Astrocyte (in vitro differentiated cells and primary cell): Measurements from ENCODE around the gene CEP250. TPM values are rescaled to one million over a fixed set of nuclear protein-coding genes. Genes with fewer than 3 reads are reported as not detected.

ENCODE experiments used
- DNase-seq: peaks from one replicate; pipeline ENCODE4 v3.0.0-alpha.2; 2010; ENCODE audit warnings: low read depth
- FAIRE-seq: peaks from 2 replicates; lab custom pipeline; 2011; peaks lifted over from hg19 to GRCh38; lab: Jason Lieb, UNC
- H2AFZ ChIP-seq: 2 replicates; pipeline ENCODE4 v1.6.0; 2012; ENCODE audit warnings: low read depth, low read length, inconsistent platforms
- H3K27ac ChIP-seq: 2 replicates; pipeline ENCODE4 v1.5.1; 2011; ENCODE audit warnings: low read depth, low read length, inconsistent platforms
- H3K27me3 ChIP-seq: 2 replicates; pipeline ENCODE4 v1.6.0; 2011; ENCODE audit warnings: low read length, inconsistent platforms; ENCODE audit not compliant: insufficient read depth
- H3K36me3 ChIP-seq: 2 replicates; pipeline ENCODE4 v1.5.1; 2011; ENCODE audit warnings: low read length, inconsistent platforms; ENCODE audit not compliant: insufficient read depth
- H3K4me1 ChIP-seq: 2 replicates; pipeline ENCODE4 v1.5.1; 2011; ENCODE audit warnings: low read length, inconsistent platforms; ENCODE audit not compliant: insufficient read depth
- H3K4me2 ChIP-seq: 2 replicates; pipeline ENCODE4 v1.6.0; 2012; ENCODE audit warnings: low read length, inconsistent platforms
- H3K4me3 ChIP-seq: 2 replicates; pipeline ENCODE4 v1.5.1; 2011; ENCODE audit warnings: low read depth, mild to moderate bottlenecking, low read length, inconsistent platforms; ENCODE audit not compliant: insufficient read depth
- H3K79me2 ChIP-seq: 2 replicates; pipeline ENCODE4 v1.6.0; 2012; ENCODE audit warnings: mild to moderate bottlenecking, low read length, inconsistent platforms; ENCODE audit not compliant: insufficient read depth
- H3K9ac ChIP-seq: 2 replicates; pipeline ENCODE4 v1.6.0; 2012; ENCODE audit warnings: mild to moderate bottlenecking, low read length, inconsistent platforms
- H3K9me3 ChIP-seq: 2 replicates; pipeline ENCODE4 v1.5.1; 2012; ENCODE audit warnings: low read depth, mild to moderate bottlenecking, low read length, inconsistent platforms; ENCODE audit not compliant: insufficient read depth
- H4K20me1 ChIP-seq: 2 replicates; pipeline ENCODE4 v1.6.0; 2012; ENCODE audit warnings: low read length, inconsistent platforms; ENCODE audit not compliant: insufficient read depth
- H3K27ac Mint-ChIP-seq: one replicate; pipeline ENCODE4 v1.8.0; 2021; ENCODE audit warnings: mild to moderate bottlenecking, mixed read lengths; ENCODE audit not compliant: unreplicated experiment
- H3K27me3 Mint-ChIP-seq: one replicate; pipeline ENCODE4 v1.8.0; 2021; ENCODE audit warnings: low read depth, mixed read lengths; ENCODE audit not compliant: unreplicated experiment
- H3K36me3 Mint-ChIP-seq: one replicate; pipeline ENCODE4 v1.8.0; 2021; ENCODE audit warnings: low read depth, mixed read lengths; ENCODE audit not compliant: unreplicated experiment
- H3K4me1 Mint-ChIP-seq: one replicate; pipeline ENCODE4 v1.8.0; 2021; ENCODE audit warnings: low read depth, mixed read lengths; ENCODE audit not compliant: unreplicated experiment
- H3K4me3 Mint-ChIP-seq: one replicate; pipeline ENCODE4 v1.8.0; 2021; ENCODE audit warnings: mild to moderate bottlenecking, moderate library complexity, mixed read lengths; ENCODE audit not compliant: unreplicated experiment
- H3K9me3 Mint-ChIP-seq: one replicate; pipeline ENCODE4 v1.8.0; 2021; ENCODE audit warnings: mild to moderate bottlenecking, mixed read lengths; ENCODE audit not compliant: unreplicated experiment
- CTCF ChIP-seq: IDR thresholded peaks from 2 replicates; pipeline ENCODE4 v1.5.1; 2011; ENCODE audit warnings: low read depth, mild to moderate bottlenecking, inconsistent platforms, low read length, moderate library complexity; ENCODE audit not compliant: insufficient read depth
- EZH2 ChIP-seq: IDR thresholded peaks from 2 replicates; pipeline ENCODE4 v1.6.1; 2012; ENCODE audit warnings: mild to moderate bottlenecking, low read length, inconsistent platforms; ENCODE audit not compliant: insufficient read depth
- total RNA-seq: library from RNA; stranded (reverse); gene quantifications from 2 replicates; pipeline ENCODE4 v1.2.1, GENCODE V29; 2021

Gene CEP250
- total RNA-seq, 1 donor from 2014 or later: 107 TPM

GRCh38 chr20:35518955-35519354, 63.6 kb downstream of the CEP250 start:
- H3K27ac Mint-ChIP-seq: no peak overlapping the region
- Histone ChIP-seq H3K4me2 (no peak overlapping the region), H3K27me3 (no peaks in the 10 kb centered on the region), H4K20me1 (peaks cover 23% of the 10 kb centered on the region), H3K36me3 (peaks cover 2% of the 10 kb centered on the region), H2AFZ (no peak overlapping the region), H3K79me2 (no peaks in the 10 kb centered on the region), H3K4me3 (no peak overlapping the region), H3K27ac (no peak overlapping the region), H3K9ac (no peak overlapping the region), H3K4me1 (peaks cover 13% of the 10 kb centered on the region), H3K9me3 (no peaks in the 10 kb centered on the region)
- H3K36me3 Mint-ChIP-seq: peaks cover 7% of the 10 kb centered on the region
- FAIRE-seq: no peak
- TF ChIP-seq EZH2 (no peak), CTCF (no peak)
- H3K27me3 Mint-ChIP-seq: no peaks in the 10 kb centered on the region
- peaks cover 19% of the 10 kb centered on the region for H3K4me1 Mint-ChIP-seq
- H3K4me3 Mint-ChIP-seq: no peak overlapping the region
- no peak for DNase-seq
- H3K9me3 Mint-ChIP-seq: peaks cover 5% of the 10 kb centered on the region

GRCh38 chr20:35523298-35523888, 68.0 kb downstream of the CEP250 start:
- H3K4me1 Mint-ChIP-seq: peaks cover 5% of the 10 kb centered on the region
- H3K4me3 ChIP-seq: no peak overlapping the region
- no peaks in the 10 kb centered on the region for H3K36me3 ChIP-seq
- no peak for DNase-seq
- no peaks in the 10 kb centered on the region for H4K20me1 ChIP-seq
- no peak overlapping the region for H3K4me2 ChIP-seq
- H3K4me1 ChIP-seq: no peaks in the 10 kb centered on the region
- no peak overlapping the region for H3K9ac ChIP-seq
- H3K27ac ChIP-seq: no peak overlapping the region
- no peak overlapping the region for H3K4me3 Mint-ChIP-seq
- H3K9me3 Mint-ChIP-seq: peaks cover 5% of the 10 kb centered on the region
- H3K9me3 ChIP-seq: no peaks in the 10 kb centered on the region
- no peak for FAIRE-seq
- H3K27me3 Mint-ChIP-seq: peaks cover 2% of the 10 kb centered on the region
- TF ChIP-seq CTCF (peak; percentile 43), EZH2 (no peak)
- peaks cover 2% of the 10 kb centered on the region for H3K36me3 Mint-ChIP-seq
- H3K27ac Mint-ChIP-seq: no peak overlapping the region
- no peak overlapping the region for H2AFZ ChIP-seq
- no peaks in the 10 kb centered on the region for H3K27me3 ChIP-seq
- H3K79me2 ChIP-seq: no peaks in the 10 kb centered on the region

GRCh38 chr20:35525639-35526038, 70.2 kb downstream of the CEP250 start:
- Histone ChIP-seq H2AFZ (no peak overlapping the region), H3K4me1 (no peaks in the 10 kb centered on the region), H3K4me2 (no peak overlapping the region), H3K79me2 (no peaks in the 10 kb centered on the region), H3K9me3 (no peaks in the 10 kb centered on the region), H4K20me1 (no peaks in the 10 kb centered on the region), H3K27ac (no peak overlapping the region), H3K4me3 (no peak overlapping the region), H3K36me3 (no peaks in the 10 kb centered on the region), H3K9ac (no peak overlapping the region), H3K27me3 (no peaks in the 10 kb centered on the region)
- H3K27ac Mint-ChIP-seq: no peak overlapping the region
- H3K36me3 Mint-ChIP-seq: peaks cover 2% of the 10 kb centered on the region
- no peak overlapping the region for H3K4me3 Mint-ChIP-seq
- H3K4me1 Mint-ChIP-seq: peaks cover 5% of the 10 kb centered on the region
- H3K9me3 Mint-ChIP-seq: peaks cover 5% of the 10 kb centered on the region
- FAIRE-seq: no peak
- TF ChIP-seq EZH2 (no peak), CTCF (no peak)
- H3K27me3 Mint-ChIP-seq: peaks cover 2% of the 10 kb centered on the region
- no peak for DNase-seq
